GM21723 (cell line): ENCODE measurements around the gene PTCH1.

Experiments
- ATAC-seq: cut with Tn5 transposase; IDR thresholded peaks from one replicate; pipeline ENCODE4 v1.9.1; 2021; ENCODE audit warnings: mild to moderate bottlenecking, moderate library complexity; ENCODE audit not compliant: unreplicated experiment

Gene PTCH1

DNA sequence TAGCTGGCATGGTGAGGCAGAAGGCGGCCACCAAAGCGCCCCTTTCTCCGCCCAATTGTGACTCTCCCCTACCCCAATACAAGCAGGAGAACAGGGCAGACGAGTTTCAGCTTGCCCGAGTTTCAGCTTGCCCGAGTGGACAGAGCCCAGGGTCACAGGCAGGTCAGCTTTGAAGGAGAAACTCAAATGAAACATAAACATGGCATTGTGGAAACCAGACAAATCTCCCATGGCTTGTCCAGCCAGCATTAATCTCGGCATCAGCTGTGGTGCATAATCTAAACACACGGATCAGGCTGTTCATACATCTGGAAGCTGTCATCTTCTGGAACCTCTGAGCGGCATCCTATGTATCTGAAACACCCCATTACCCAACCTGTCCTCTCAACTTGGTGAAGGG is 16.9 kb downstream of the PTCH1 start:
- no peak for ATAC-seq

DNA sequence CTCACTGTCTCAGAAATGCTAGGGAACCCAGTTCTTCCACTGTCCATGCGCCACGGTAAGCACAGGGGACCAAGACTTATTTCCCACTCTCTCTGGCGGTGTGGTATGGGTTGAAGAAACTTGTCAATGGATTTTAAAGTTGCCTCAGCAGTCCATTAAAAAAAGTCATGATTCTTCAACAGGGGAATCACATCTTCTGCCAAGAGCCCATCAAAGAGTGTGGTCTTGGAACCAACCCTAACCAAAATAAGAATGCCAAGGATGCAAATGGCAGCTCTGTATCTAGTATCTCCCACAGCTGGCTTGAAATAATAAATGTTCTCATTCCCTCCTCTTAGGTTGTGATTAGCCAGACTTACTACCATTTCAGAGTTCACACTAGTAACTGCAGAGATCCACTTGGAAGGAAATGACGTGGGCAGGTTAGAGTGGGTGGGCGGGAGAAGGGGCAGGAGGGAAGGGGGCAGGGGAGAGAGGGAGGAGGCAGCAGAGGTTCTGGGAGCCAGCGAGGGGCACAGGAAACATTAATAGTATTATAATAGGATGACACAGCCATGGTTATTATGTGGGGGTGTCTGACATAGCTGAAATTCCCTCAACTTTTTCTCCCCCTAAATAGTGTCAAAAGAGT is 17.6 kb downstream of the PTCH1 start:
- no peak for ATAC-seq

DNA sequence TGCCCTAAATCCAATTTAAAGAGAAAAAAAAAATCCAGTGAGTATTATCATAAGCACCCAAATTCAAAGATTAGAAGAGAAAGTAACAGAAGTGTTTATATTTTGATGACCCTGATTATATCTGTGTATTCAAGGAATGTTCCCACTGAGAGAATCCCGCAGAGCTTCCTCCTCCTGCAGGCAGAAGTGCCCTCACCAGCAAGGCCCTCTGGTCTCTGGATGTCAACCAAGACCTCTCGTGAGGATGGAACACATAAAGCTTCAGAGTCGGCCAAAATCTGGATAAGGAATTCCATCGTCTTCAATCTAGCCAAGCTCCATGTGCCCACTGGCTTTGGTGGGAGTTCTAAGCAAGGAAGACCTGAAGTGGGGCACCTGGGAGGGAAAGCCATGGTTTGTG is 18.1 kb downstream of the PTCH1 start:
- no peak for ATAC-seq

DNA sequence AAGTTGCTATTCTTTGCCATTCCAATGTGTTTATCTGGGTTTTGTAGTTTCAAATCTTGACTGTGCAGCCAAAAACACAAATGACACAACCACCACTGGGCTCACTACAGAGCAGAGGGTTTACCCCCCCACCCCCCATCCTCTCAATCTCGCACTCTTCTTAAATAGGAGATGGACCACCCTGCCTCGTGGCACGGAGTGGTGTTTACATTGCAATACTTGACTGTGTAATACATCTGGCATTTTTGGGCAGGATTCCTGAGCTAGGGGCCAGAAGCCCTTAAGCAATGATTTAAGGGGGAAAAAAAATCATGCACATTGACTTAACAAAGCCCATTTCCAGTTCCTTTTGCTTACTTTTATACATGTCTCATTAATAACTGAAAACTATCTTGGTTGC is 19.0 kb downstream of the PTCH1 start:
- no peak for ATAC-seq

DNA sequence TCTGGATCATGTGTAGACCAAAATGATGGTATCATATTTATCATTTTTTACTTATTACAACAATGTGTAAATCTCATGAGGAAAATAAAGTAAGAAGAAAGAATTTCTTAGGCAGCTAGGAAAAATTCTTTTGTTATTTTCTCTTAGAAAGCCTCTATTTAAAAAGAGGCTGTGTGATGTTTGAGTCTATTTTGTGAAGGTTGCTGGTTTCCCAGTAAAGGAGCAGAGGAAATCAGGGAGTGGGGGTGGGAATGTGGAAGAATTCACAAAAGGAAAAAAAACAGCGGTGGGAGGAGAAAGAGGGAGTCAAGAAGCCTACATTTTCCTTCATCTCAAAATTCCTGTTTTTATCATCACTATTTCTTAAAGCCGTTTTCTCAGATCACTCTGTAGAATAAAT is 20.1 kb downstream of the PTCH1 start:
- ATAC-seq: no peak

DNA sequence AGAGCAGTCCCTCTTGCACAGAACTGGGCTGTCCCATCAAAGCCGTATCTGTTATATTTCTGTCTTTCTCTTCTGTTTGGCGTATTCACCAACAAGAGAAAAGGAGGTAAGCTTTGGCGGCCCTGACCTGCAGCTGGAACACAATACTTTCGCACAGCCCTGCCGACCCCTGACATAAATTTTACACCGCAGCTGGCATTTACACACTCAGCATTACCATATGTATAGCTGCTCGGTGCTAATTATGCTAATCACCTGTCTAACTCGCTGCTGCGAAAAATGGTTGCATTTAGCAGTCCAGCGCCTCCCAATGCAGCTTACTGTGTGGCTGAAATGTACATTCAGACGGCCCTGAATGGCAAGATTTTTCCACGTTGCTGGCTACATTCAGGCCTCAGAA is 20.8 kb downstream of the PTCH1 start:
- ATAC-seq: no peak

DNA sequence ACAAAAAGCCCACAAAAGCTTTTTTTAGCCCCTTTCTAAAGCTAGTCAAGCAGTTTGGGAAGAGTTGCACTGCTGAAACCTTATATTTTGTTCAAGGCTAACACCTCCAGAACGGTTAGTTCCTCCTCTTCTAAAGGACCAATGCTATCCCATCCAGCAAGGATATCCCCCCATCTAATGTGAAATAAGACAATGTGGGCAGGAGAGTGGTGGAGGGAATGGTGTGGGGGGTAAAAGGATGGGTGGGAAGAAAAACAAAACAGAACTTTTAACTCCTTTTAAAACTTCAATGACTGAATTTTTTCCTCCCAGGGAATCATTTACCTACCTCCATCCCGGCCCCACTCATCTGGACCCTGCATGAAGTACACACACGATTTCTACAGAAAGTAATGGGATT is 21.2 kb downstream of the PTCH1 start:
- no peak for ATAC-seq

DNA sequence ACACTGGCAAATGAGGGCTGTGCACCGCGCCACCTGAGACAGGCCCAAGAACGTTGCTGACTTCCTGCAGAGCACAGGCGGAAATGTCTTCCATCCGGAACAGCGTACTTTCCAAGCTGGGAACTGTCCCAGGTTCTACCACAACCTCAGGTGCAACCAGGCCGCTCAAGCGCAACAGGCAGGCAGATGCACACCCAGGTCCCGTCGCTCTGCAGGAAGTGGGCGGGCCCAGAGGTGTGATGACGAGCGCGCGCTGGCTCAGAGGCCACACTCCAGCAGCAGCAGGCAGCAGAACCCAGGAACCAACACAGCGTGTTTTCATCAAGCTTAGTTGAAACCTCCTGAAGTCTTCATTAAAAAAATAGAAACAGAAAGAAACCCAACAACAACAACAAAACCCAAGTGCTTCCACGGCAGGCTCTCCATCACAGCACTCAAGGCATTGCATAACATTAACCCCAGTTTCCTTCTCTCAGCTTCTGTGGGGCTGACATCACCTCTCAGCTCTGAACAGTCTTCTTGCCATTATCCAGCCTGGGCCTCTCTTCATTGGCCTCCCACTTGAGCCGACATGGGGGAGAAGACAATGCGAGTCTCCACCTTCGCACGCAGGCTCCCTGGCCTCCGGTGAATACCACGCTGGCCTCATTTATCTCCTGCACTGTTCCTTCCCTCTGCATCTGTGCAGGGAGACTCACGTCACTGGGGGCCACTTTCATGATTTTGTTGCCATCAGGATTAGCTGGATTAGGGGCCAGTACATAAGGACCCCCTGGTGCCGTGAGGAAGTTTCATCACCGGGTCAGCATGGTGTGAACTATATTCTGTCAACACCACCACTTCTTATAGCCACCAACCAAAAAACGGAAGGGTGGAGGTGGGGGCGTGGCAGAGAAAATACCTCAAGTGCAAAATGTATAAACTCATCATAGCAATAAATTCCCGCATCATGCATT is 22.1 kb downstream of the PTCH1 start:
- peak; percentile 97 for ATAC-seq

DNA sequence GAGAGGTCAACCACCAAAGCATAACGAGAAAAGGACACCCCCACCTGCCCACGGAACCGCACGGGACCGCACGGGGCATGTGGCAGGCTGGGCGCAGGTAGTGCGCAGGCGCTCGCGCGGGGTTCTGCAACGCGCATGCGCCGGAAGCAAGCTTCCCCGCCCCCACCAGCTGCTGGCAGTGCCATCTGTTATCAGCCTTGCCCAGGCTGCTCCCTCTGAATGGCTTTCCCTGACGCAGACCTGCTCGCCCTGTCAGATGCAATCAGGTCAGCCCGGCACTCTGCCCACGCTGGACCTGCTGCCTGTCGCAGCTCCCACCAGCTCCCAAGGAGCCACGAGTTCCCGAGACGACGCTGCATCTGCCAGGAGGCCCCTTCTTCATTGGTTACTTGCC is 22.8 kb downstream of the PTCH1 start:
- peak; percentile 40 for ATAC-seq

DNA sequence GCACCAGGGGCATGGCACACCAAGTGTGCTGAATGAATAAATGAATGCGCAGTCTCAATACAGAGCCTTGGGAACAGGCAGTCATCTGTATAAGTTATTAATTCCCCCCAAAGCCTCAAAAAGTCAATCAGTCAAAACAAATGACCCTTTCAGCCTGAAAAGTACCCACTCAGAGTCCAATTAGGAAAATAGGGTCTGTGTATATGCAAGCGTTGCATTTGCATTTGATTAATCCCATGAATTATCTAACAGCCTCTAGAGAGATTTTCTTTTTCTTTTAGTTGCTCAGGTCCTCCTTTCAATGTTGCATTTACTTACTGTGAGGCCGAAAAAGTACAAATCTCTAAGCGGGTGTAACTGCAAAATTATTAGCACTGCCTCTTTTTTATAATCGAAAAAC is 23.4 kb downstream of the PTCH1 start:
- no peak for ATAC-seq

DNA sequence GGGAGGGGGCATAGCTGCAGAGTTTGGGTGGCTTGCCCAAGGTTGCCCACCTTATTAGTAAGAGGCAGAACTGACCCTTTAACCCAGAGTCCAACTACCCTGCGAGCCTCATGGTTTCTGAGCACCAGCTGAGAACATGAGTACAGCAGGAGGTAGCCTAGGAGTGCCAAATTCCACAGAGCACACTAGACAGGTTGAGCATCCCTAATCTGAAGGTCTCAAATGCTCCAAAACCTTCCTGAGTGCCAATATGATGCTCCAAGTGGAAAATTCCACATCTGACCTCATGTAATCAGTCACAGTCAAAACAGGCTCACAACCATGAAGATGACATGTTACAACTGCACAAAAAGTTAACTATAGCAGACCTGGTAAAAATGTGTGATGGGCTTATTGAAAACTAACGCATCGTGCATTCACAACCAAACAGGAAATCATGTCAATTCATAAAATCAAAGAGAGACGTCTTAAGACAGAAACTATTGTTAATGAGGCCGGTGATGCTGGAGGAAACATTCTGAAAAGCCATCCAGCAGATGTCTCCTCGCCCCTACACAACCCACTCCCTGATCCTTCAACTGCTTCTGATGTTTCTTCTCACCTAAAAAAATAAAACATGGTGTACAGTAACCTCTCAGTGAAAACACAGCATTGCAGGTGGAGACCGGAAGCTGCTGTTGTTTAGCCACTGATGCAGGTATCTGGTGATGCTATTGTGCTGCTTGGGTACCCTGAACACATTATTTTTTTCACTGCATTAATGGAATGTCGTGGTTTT is 25.0 kb downstream of the PTCH1 start:
- ATAC-seq: no peak

DNA sequence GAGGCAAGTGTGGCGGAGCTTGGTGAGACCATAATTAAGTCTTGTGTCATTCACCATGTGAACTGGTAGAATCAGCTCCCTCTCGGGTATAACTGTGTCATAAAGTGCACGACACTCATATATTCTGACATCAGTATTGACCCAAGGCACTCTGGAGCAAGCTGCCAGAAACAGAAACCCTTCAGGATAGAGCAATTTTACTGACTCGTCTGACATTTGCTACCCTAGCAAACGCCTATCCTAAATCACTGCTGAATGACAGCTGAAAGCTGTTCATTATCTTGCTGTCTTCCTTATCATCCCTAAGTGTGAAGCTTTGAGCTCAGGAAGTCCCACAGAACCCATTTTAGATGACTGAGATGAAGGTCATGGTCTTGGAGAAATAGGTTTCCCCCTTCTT is 27.8 kb downstream of the PTCH1 start:
- ATAC-seq: no peak

DNA sequence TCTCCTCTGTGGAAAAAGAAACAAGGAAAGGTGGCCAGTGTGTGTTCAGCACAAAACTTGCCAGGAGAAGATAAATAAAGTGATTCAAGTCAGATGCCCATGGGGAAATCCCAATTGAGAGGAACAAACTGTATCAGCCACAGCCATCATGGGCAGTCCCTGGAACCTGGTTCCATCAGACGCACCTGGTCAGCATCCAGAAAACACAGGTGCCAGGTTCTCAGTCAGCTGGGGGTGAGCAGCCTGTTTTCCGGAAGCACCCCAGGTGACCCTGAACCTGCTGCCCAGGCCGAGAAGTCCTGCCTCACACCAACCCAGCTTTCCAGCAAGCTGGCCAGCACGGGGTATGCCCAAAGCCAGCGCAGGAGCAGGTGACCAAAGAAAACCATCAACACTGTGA is 30.5 kb downstream of the PTCH1 start:
- ATAC-seq: no peak

DNA sequence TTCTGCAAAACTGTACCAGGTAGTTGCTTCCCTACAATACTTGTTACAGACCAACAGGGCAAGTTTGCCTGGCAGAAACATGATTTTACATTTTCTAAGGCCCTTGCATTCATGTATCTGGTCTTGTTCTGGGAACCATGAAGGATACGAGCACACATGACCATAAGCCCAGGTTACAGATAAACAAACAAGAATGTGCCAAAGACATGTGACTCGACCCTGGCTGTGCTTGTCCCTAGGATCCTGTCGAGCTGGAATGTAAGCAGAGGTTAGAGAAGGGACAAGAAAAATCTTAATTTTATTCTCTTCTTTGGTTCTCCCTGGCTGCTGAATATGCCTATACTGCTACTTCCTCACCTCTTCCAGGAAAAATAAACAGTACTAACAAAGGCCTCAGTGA is 32.5 kb downstream of the PTCH1 start:
- no peak for ATAC-seq

DNA sequence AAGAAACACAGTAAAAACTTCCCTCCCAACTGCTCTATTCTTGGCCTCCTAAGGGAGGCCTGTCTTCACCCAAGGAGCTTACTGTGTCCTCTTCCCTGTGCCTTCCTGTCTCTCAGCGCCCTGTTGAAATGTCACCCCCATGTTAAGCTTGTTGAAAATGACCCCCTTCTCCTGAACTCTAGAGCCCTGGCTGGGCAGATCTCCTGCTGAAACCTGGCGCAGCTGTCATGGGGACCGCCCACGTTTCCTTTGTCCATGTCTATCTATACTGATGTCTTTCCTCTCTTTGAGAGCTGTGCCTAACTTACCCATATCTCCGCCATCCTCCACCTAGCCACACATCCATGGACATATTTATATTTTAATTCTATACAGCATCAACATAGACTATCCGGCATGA is 33.3 kb downstream of the PTCH1 start:
- no peak for ATAC-seq

DNA sequence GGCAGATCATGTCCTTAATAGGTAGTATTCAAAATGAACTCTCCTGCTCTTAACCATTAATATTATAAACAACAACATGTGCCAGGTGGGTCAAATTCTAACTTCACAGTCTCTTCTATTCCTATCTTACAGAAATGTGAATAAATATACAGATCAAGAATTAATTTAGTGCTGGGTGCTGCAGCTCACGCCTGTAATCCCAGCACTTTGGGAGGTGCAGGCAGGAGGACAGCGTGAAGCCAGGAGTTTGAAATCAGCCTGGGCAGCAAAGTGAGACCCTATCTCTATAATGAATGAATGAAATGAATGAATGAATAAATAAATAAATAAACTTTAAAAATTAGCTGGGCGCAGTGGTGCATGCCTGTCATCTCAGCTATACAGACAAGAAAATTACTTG is 34.1 kb downstream of the PTCH1 start:
- no peak for ATAC-seq

DNA sequence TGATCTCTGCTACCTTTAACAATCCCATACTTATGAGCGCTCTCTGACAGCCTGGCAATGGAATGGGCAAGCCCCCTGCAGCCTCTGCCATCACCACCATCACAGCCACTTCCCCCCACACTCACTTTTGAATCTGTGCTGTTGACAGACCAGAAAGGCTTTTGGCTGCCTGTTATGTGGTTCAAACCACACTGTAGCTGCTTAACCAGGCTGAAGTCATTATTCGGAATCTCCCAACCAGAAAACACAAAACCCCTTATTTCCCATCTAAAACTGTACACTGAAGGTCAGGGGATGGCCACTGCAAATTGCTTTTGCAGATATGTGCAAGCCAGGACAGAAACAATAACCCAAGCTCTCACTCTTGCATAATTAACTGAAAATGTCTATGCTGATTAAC is 35.8 kb downstream of the PTCH1 start:
- no peak for ATAC-seq

DNA sequence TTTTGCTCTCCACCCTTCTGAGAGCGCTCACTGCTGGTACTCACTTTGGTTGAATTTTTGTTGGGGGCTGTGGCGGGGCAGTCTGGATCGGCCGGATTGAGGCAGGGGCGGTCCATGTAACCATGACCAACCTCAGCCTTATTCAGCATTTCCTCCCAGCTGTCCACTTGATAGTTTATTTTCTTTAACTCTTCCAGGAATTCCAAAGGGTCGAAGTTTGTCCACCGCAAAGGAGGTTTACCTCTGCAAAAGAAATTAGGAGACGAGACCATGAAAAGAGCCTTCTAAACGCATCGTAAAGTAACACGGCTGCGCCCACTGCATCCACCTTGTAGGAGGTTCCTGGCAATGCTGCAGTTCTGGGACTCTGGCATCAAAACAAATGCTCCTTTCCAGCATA is 36.4 kb downstream of the PTCH1 start:
- ATAC-seq: no peak

DNA sequence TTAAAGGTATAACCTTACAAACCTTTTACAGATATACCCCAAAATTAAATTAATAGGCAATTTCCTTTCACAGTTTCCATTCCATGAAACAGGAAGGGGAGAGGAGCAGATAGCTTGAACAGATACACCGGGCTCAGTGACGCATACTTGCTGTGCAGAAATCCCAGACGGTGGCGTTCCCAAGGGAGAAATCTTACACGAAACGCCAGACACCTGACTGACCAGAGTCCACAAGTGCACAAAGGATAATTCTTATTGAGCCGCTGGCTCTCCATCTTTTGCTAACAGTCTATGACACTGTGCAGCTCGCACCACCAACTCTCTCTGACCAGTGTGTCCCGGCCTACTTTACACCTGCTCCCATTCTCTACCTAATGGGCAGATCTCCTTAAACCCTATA is 37.4 kb downstream of the PTCH1 start:
- no peak for ATAC-seq

DNA sequence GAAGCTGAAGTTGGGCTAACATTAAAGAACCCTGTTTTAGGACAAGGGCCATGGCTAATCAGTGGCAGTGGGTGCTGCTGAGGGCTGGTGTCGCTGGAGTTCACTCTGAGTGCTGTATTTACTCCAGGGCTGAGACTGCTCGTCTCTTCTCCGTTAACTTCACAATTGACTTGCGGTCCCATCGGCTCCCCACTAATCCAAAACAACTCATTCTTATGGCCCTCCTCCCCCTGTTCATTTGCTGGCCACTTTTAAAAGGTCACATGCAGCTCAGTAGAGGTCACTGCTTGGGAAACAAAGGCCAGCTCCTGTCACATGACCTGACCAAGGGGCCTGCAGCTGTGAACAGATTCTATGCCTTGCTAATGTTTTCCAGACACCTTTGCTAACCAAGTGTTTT is 38.4 kb downstream of the PTCH1 start:
- no peak for ATAC-seq

DNA sequence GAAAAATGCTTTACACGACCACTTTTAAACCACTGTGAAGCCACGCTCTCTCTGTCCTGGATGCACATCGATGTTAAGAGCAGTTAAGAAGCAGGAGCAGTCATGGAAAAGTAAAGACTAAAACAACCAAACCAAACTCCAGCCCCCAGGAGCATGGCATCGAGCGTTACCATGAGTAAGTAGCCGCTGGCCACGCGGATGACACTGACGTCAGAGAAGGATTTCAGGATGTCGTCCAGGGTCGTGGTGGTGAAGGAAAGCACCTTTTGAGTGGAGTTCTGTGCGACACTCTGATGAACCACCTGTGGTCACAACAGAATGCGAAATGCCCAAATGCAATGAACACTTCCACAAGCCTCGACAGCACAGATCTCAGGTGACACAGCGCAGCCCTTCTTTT is 38.9 kb downstream of the PTCH1 start:
- no peak for ATAC-seq

DNA sequence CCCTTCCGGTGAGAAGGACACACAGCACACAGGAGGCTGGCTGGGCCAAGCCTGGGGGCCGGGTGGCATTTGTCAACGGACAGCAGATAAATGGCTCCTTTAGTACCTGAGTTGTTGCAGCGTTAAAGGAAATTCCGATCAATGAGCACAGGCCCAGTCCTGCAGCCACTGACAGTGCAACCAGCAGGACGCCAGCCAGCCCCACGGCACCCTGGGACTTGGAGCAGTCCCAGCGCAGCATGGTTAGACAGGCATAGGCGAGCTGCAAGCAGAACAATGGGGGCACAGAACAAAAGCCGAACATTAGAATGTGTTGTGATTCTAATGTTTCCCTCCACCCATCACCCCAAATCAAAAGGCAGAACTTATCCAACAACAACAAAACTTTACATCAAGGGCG is 39.3 kb downstream of the PTCH1 start:
- no peak for ATAC-seq
